T-helper 17 cell (primary cell): ENCODE measurements around the gene TRIM10. TPM values are rescaled to one million over a fixed set of nuclear protein-coding genes. Genes with fewer than 3 reads are reported as not detected.
"Not testable (repeated sequence)": the region's sequence is repeated elsewhere in the genome, so short reads cannot be mapped to it uniquely, and the experiment has no call there.

Experiments
- ATAC-seq: fragments of 150-1000 bp; cut with Tn5 transposase; 2 replicates; pipeline ENCODE4 v1.10.0; 2021; ENCODE audit warnings: mild to moderate bottlenecking, moderate library complexity
- DNase-seq, 3 donors: peaks; one replicate each; pipeline versions ENCODE4 v3.0.0 to v3.0.0-alpha.2; 2020 to 2021
- H3K9me3 ChIP-seq: one replicate; pipeline ENCODE4 v1.7.0; 2013; ENCODE audit warnings: low read length, mild to moderate bottlenecking; ENCODE audit not compliant: control insufficient read depth, poor library complexity, severe bottlenecking
- H3K27ac Mint-ChIP-seq: one replicate; pipeline ENCODE4 v1.8.0; 2022; ENCODE audit warnings: mild to moderate bottlenecking, moderate library complexity, mixed read lengths
- H3K27me3 Mint-ChIP-seq: one replicate; pipeline ENCODE4 v1.8.0; 2022; ENCODE audit warnings: mixed read lengths
- H3K36me3 Mint-ChIP-seq: one replicate; pipeline ENCODE4 v1.8.0; 2022; ENCODE audit warnings: low read depth, mixed read lengths
- H3K4me1 Mint-ChIP-seq: one replicate; pipeline ENCODE4 v1.8.0; 2022; ENCODE audit warnings: mild to moderate bottlenecking, mixed read lengths
- H3K4me3 Mint-ChIP-seq: one replicate; pipeline ENCODE4 v1.8.0; 2022; ENCODE audit warnings: mild to moderate bottlenecking, moderate library complexity, mixed read lengths
- total RNA-seq, 4 donors: library from RNA in 2 of 4; stranded (reverse) in 2 of 4; gene quantifications; one replicate each; pipeline ENCODE4 v1.2.3 and lab custom pipeline; 2022 to 2026

Gene TRIM10
- total RNA-seq, 2 donors from 2014 or later = 0.37 TPM; not detected in 1

- H3K27me3 Mint-ChIP-seq = peaks cover 71% of the 10 kb centered on the region
- no peaks in the 10 kb centered on the region for H3K9me3 ChIP-seq
- ATAC-seq (no peak), DNase-seq (no peak)
- H3K27ac Mint-ChIP-seq = no peak overlapping the region
- H3K36me3 Mint-ChIP-seq = peaks cover 9% of the 10 kb centered on the region
- H3K4me3 Mint-ChIP-seq = no peak overlapping the region
- peaks cover 3% of the 10 kb centered on the region for H3K4me1 Mint-ChIP-seq
Observed at GRCh38 chr6:30142665-30143064, 18.3 kb downstream of the TRIM10 start.

GRCh38 chr6:30140240-30140639 lies 20.8 kb downstream of the TRIM10 start:
- not testable (repeated sequence) for H3K9me3 ChIP-seq, H3K27ac Mint-ChIP-seq, H3K4me3 Mint-ChIP-seq, H3K4me1 Mint-ChIP-seq, ATAC-seq, H3K36me3 Mint-ChIP-seq, DNase-seq
- peaks cover 65% of the 10 kb centered on the region for H3K27me3 Mint-ChIP-seq

GRCh38 chr6:30136570-30137286 lies 24.3 kb downstream of the TRIM10 start:
- no peak overlapping the region for H3K27ac Mint-ChIP-seq
- H3K36me3 Mint-ChIP-seq = peaks cover 11% of the 10 kb centered on the region
- peaks cover 66% of the 10 kb centered on the region for H3K27me3 Mint-ChIP-seq
- no peak overlapping the region for H3K4me3 Mint-ChIP-seq
- peaks cover 8% of the 10 kb centered on the region for H3K4me1 Mint-ChIP-seq
- H3K9me3 ChIP-seq = no peaks in the 10 kb centered on the region
- ATAC-seq (no peak), DNase-seq (no peak)

GRCh38 chr6:30135757-30136156 lies 25.3 kb downstream of the TRIM10 start, which contains the start of gene TRIM40:
TRIM40 (plus strand) TSS chr6:30136140; CDS start chr6:30137037, 897 bp downstream.
- H3K36me3 Mint-ChIP-seq = peaks cover 10% of the 10 kb centered on the region

GRCh38 chr6:30135147-30135546 lies 25.9 kb downstream of the TRIM10 start:
- Mint-ChIP-seq H3K4me3 (no peak overlapping the region), H3K27me3 (peaks cover 66% of the 10 kb centered on the region), H3K4me1 (peaks cover 12% of the 10 kb centered on the region), H3K27ac (no peak overlapping the region), H3K36me3 (peaks cover 9% of the 10 kb centered on the region)
- no peaks in the 10 kb centered on the region for H3K9me3 ChIP-seq
- DNase-seq = no peak
- no peak for ATAC-seq

More at GRCh38 chr6:30135757-30136156, 25.3 kb downstream of the TRIM10 start, which contains the start of gene TRIM40:
- ATAC-seq (no peak), DNase-seq (no peak)
- no peaks in the 10 kb centered on the region for H3K9me3 ChIP-seq
- Mint-ChIP-seq H3K27ac (no peak within 1 kb of the TSS), H3K27me3 (peaks cover 66% of the 10 kb centered on the region), H3K4me1 (peaks cover 11% of the 10 kb centered on the region), H3K4me3 (no peak within 1 kb of the TSS)

- Mint-ChIP-seq H3K27ac (no peak overlapping the region), H3K27me3 (peaks cover 77% of the 10 kb centered on the region), H3K36me3 (peaks cover 9% of the 10 kb centered on the region)
Observed at GRCh38 chr6:30131947-30132497, 29.0 kb downstream of the TRIM10 start.

GRCh38 chr6:30130887-30131862 lies 29.8 kb downstream of the TRIM10 start:
- peak; percentile 97 for ATAC-seq
- H3K4me3 Mint-ChIP-seq = peak overlapping the region; percentile 76
- H3K27ac Mint-ChIP-seq = no peak overlapping the region
- DNase-seq = peak; percentile 35 to 50 (median 41)
- H3K27me3 Mint-ChIP-seq = peaks cover 83% of the 10 kb centered on the region
- H3K9me3 ChIP-seq = no peaks in the 10 kb centered on the region
- peaks cover 12% of the 10 kb centered on the region for H3K4me1 Mint-ChIP-seq
- H3K36me3 Mint-ChIP-seq = peaks cover 9% of the 10 kb centered on the region

More at GRCh38 chr6:30131947-30132497, 29.0 kb downstream of the TRIM10 start:
- no peak for DNase-seq
- no peaks in the 10 kb centered on the region for H3K9me3 ChIP-seq
- Mint-ChIP-seq H3K4me1 (peaks cover 12% of the 10 kb centered on the region), H3K4me3 (no peak overlapping the region)
- no peak for ATAC-seq

- Mint-ChIP-seq H3K4me3 (no peak overlapping the region), H3K27ac (no peak overlapping the region), H3K36me3 (peaks cover 9% of the 10 kb centered on the region), H3K27me3 (peaks cover 85% of the 10 kb centered on the region), H3K4me1 (peaks cover 9% of the 10 kb centered on the region)
- no peaks in the 10 kb centered on the region for H3K9me3 ChIP-seq
- ATAC-seq (no peak), DNase-seq (no peak)
Observed at GRCh38 chr6:30130179-30130679, 30.8 kb downstream of the TRIM10 start.

- Mint-ChIP-seq H3K27me3 (peaks cover 81% of the 10 kb centered on the region), H3K36me3 (peaks cover 9% of the 10 kb centered on the region), H3K27ac (no peak overlapping the region), H3K4me3 (no peak overlapping the region), H3K4me1 (peaks cover 9% of the 10 kb centered on the region)
- DNase-seq (no peak), ATAC-seq (no peak)
- no peaks in the 10 kb centered on the region for H3K9me3 ChIP-seq
Observed at GRCh38 chr6:30129265-30130178, 31.5 kb downstream of the TRIM10 start.

- Mint-ChIP-seq H3K27ac (no peak overlapping the region), H3K27me3 (peaks cover 84% of the 10 kb centered on the region), H3K4me3 (peak overlapping the region; percentile 15), H3K36me3 (peaks cover 5% of the 10 kb centered on the region), H3K4me1 (peaks cover 7% of the 10 kb centered on the region)
- DNase-seq (no peak), ATAC-seq (no peak)
- no peaks in the 10 kb centered on the region for H3K9me3 ChIP-seq
Observed at GRCh38 chr6:30127238-30128093, 33.5 kb downstream of the TRIM10 start.

- H3K4me1 Mint-ChIP-seq = no peaks in the 10 kb centered on the region
- no peaks in the 10 kb centered on the region for H3K9me3 ChIP-seq
- no peak overlapping the region for H3K27ac Mint-ChIP-seq
- H3K36me3 Mint-ChIP-seq = peaks cover 3% of the 10 kb centered on the region
- no peak overlapping the region for H3K4me3 Mint-ChIP-seq
- no peak for DNase-seq
- no peak for ATAC-seq
- peaks cover 69% of the 10 kb centered on the region for H3K27me3 Mint-ChIP-seq
Observed at GRCh38 chr6:30122515-30122914, 38.5 kb downstream of the TRIM10 start.
